Vagina (tissue), 2 donors: ENCODE results near the gene ATP5MC2.

ENCODE experiments used
- CTCF ChIP-seq, 3 experiments: fragments of 450-650 bp in 2 of 3; fragments of 200-600 bp in 1 of 3; sonication (generic) in 1 of 3; IDR thresholded peaks; one replicate each; pipeline ENCODE4 v1.5.1; 2017 to 2019; ENCODE audit warnings: antibody characterized with exemption in 3 of 3, mild to moderate bottlenecking in 2 of 3, moderate library complexity in 2 of 3
- POLR2AphosphoS5 ChIP-seq, 2 donors: sonication (generic); formaldehyde crosslinking; IDR thresholded peaks; one replicate each; pipeline ENCODE4 v1.9.0; 2017; ENCODE audit warnings: antibody characterized with exemption in 2 of 2, mild to moderate bottlenecking in 2 of 2, low read depth in 1 of 2; ENCODE audit not compliant: insufficient read depth in 1 of 2

GRCh38 chr12:53664936-53665335 lies 10.9 kb downstream of the ATP5MC2 start:
- no peak for TF ChIP-seq POLR2AphosphoS5 (IDR thresholded peaks at IDR 0.05; ENCODE audit: insufficient read depth in 1 of 2, low read depth in 1 of 2)
- TF ChIP-seq CTCF (IDR thresholded peaks at IDR 0.05) = no peak
